GM13976 (cell line): ENCODE measurements around the gene OSBPL1A.

Experiments used
- DNase-seq: peaks from one replicate; pipeline ENCODE4 v3.0.0; 2012; ENCODE audit warnings: low spot score
- CTCF ChIP-seq: IDR thresholded peaks from 2 replicates; pipeline ENCODE4 v1.5.1; 2012; ENCODE audit warnings: borderline replicate concordance, mild to moderate bottlenecking; ENCODE audit not compliant: insufficient read depth; ENCODE audit errors: extremely low read depth, missing control alignments, control extremely low read depth
- in situ Hi-C: fragments of 300-500 bp; cut with MboI; formaldehyde crosslinking; loops from one replicate; pipeline ENCODE4 v1.12.0; 2022; ENCODE audit warnings: low sequenced_read_pairs, mixed read lengths, inconsistent platforms; ENCODE audit not compliant: unreplicated experiment

OSBPL1A gene

DNA sequence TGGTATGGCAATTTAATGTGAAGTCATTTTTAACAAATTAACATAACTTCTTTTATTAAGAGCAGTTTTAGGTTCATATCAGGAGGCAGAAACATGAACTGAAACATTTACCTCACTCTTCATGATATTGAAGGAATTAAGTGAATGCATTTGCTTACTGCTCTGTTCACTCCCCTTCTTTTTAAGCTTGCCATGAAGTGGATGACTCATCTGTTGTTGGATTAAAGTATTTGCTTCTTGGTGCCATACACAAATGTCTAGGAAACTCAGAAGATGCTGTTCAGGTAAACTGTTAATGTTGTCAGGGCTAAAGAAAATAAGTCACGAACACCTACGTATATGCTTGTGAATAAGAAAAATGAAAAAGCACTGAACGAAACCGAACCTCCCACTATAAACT is 268.9 kb downstream of the OSBPL1A start:
- in situ Hi-C loops = loop anchor here (10.0 kb wide), 2 partner anchors 114 to 504 kb away; partner anchors contain the start of gene TTC39C
- TF ChIP-seq CTCF = no peak
- no peak for DNase-seq

DNA sequence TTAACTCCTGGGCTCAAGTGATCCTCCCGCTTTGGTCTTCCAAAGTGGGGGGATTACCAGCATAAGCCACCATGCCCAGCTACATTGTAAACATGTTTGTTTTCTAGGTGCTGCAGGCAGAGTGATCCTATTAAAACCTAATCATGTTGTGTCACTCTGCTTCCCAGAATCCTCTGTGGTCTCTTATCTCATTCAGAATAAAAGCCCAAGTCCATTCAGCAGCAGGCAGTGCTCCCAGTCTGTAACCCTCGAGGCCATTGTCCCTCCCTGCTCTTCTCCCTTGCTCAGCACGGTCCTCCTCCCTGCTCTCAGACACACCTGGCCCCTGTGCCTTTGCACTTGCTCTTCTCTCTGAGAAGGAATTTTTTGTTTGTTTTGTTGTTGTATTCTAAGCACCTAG is 269.9 kb downstream of the OSBPL1A start:
- no peak for TF ChIP-seq CTCF
- in situ Hi-C loops = loop anchor here (10.0 kb wide), 2 partner anchors 113 to 503 kb away; partner anchors contain the start of gene TTC39C
- DNase-seq = no peak

- TF ChIP-seq CTCF = no peak
- no peak for DNase-seq
- in situ Hi-C loops = loop anchor here (10.0 kb wide), 2 partner anchors 112 to 502 kb away; partner anchors contain the start of gene TTC39C
Observed at GRCh38 chr18:24126155-24126961, 271.3 kb downstream of the OSBPL1A start.

DNA sequence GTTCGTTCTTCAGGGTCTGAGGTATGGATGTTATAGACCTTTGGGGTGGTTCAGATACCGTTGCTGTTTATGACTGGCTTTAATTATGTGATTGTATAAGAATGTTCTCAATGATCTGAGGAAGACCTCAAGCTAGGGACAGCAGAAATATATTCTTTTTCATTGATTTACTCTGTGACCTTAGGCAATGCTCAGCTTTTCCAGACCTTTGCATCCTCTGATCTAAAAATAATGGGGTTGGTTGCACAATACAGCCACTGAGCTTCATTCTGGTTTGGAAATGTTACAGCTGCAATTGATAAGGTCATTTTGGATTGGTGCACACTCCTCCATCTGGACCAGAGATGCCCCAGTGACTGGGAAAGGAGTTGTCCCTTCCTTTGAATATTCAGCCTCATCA is 276.0 kb downstream of the OSBPL1A start:
- in situ Hi-C loops = loop anchor here (10.0 kb wide), 2 partner anchors 107 to 497 kb away; partner anchors contain the start of gene TTC39C
- no peak for TF ChIP-seq CTCF
- DNase-seq = no peak

- TF ChIP-seq CTCF = no peak
- no peak for DNase-seq
- in situ Hi-C loops = loop anchor here (10.0 kb wide), 2 partner anchors 106 to 496 kb away; partner anchors contain the start of gene TTC39C
Observed at GRCh38 chr18:24120676-24121075, 276.9 kb downstream of the OSBPL1A start.

- in situ Hi-C loops = loop anchor here (10.0 kb wide), 1 partner anchor 294 kb away; no protein-coding TSS in a partner anchor
- peak; percentile 82 for TF ChIP-seq CTCF
- peak; percentile 64 for DNase-seq
Observed at GRCh38 chr18:24118750-24119577, 278.7 kb downstream of the OSBPL1A start.
